ENCODE data around the gene RELL1. TPM values are rescaled to one million over a fixed set of nuclear protein-coding genes. Genes with fewer than 3 reads are reported as not detected.

The RELL1 gene
- total RNA-seq, 2 experiments from 2014 or later: 48.6 to 50.3 TPM

DNA sequence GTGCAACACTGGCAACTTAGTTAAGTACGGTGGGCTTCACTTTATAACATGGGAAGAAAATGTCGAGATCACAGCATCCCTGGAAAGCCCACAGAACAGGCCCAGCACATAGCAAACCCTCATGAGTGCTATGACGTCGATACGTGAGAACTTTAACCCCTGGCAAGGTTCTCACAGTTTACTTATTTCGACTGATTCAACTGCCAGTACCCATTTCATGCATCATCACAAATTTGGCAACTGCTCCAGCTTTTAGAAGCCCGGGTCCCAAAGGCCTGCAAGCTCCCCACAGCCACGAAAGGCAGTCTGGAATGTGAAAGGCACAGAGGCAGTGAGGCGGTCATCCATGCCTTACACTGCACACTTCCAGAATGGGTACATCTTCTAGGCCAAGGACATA is 41.2 kb downstream of the RELL1 start:
- ATAC-seq (ENCODE audit: poor library complexity) (no peak), DNase-seq (no peak)
- H3K27me3 Mint-ChIP-seq: no peaks in the 10 kb centered on the region
- no peaks in the 10 kb centered on the region for H3K27me3 ChIP-seq (ENCODE audit: control insufficient read depth in 1 of 2, insufficient read depth in 2 of 2, low read length in 2 of 2)
- intact Hi-C loops (cut with DNase I, micrococcal nuclease): no loop called here
- H3K36me3 ChIP-seq (ENCODE audit: insufficient read depth, low read length): peaks cover 43% of the 10 kb centered on the region
- ChIA-PET POLR2A (no interaction called here), CTCF (no interaction called here)
- no peak overlapping the region for H3K4me3 ChIP-seq (ENCODE audit: low read length)
- H3K9me3 Mint-ChIP-seq: no peaks in the 10 kb centered on the region
- H3K9me3 ChIP-seq (ENCODE audit: control insufficient read depth in 1 of 2, insufficient read depth in 1 of 2, low read length in 2 of 2): no peaks in the 10 kb centered on the region
- H3K36me3 Mint-ChIP-seq (ENCODE audit: low read depth): peaks cover 84% of the 10 kb centered on the region
- no peaks in the 10 kb centered on the region for H3K4me1 ChIP-seq (ENCODE audit: insufficient read depth, low read length)
- no peaks in the 10 kb centered on the region for H3K4me1 Mint-ChIP-seq (ENCODE audit: low read depth)
- no peak overlapping the region for H3K4me3 Mint-ChIP-seq
- H3K27ac Mint-ChIP-seq: no peak overlapping the region
- TF ChIP-seq, protein P1, sequence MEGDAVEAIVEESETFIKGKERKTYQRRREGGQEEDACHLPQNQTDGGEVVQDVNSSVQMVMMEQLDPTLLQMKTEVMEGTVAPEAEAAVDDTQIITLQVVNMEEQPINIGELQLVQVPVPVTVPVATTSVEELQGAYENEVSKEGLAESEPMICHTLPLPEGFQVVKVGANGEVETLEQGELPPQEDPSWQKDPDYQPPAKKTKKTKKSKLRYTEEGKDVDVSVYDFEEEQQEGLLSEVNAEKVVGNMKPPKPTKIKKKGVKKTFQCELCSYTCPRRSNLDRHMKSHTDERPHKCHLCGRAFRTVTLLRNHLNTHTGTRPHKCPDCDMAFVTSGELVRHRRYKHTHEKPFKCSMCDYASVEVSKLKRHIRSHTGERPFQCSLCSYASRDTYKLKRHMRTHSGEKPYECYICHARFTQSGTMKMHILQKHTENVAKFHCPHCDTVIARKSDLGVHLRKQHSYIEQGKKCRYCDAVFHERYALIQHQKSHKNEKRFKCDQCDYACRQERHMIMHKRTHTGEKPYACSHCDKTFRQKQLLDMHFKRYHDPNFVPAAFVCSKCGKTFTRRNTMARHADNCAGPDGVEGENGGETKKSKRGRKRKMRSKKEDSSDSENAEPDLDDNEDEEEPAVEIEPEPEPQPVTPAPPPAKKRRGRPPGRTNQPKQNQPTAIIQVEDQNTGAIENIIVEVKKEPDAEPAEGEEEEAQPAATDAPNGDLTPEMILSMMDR (IDR thresholded peaks at IDR 0.05): no peak
- no peak overlapping the region for H3K27ac ChIP-seq (ENCODE audit: low read depth in 1 of 2, low read length in 2 of 2)

DNA sequence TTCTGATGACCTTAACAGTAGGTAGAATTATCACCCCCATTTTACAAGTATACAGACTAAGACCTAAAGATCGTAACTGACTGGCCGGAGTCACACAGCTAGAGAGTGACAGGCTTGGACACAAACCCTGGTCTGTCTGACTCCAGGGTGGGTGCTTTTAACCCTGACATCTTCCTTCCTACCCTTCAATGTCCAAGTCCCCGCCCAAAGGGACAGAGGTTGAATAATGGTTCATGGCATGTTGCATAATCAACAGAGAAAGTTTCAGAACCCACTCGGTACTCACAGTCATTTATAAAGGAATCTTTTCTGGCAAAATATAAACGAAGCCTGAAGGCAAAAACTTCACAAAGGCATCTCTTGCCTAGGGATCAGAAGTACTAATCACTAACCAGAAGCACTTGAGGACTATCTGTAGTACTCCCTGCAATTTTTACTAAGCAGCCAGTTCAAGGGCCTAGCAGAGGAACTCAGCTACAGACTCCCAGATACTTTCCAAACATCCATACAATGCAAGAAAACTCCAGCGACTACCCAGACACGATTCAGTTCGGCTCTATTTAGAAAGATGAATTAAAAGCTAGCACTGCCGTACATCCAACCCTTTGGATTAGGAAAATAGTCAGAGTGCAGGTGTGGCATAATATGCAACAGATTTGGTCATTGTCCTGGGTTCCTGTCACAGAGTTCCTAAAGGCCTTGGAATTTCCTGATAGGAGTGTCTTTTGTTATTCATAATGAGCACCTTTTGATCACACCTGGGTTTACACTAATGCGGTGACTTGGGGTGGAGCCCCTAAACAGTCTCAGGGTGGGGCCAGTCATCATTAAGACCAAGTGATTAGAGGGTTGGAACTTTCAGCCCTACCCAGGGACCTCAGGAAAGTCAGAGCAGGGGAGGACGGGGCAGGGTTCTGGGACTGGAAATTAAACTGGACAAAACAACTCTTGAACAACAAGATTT is 44.0 kb downstream of the RELL1 start:
- no peaks in the 10 kb centered on the region for H3K4me1 ChIP-seq (ENCODE audit: insufficient read depth, low read length)
- H3K36me3 Mint-ChIP-seq (ENCODE audit: low read depth): peaks cover 71% of the 10 kb centered on the region
- ATAC-seq (ENCODE audit: poor library complexity) (no peak), DNase-seq (no peak)
- no peak overlapping the region for H3K4me3 Mint-ChIP-seq
- intact Hi-C loops (cut with DNase I, micrococcal nuclease): no loop called here
- TF ChIP-seq, protein P1 (IDR thresholded peaks at IDR 0.05): no peak
- no peaks in the 10 kb centered on the region for H3K4me1 Mint-ChIP-seq (ENCODE audit: low read depth)
- peaks cover 37% of the 10 kb centered on the region for H3K36me3 ChIP-seq (ENCODE audit: insufficient read depth, low read length)
- no peaks in the 10 kb centered on the region for H3K9me3 ChIP-seq (ENCODE audit: control insufficient read depth in 1 of 2, insufficient read depth in 1 of 2, low read length in 2 of 2)
- no peak overlapping the region for H3K27ac Mint-ChIP-seq
- no peaks in the 10 kb centered on the region for H3K27me3 Mint-ChIP-seq
- H3K4me3 ChIP-seq (ENCODE audit: low read length): no peak overlapping the region
- no peaks in the 10 kb centered on the region for H3K27me3 ChIP-seq (ENCODE audit: control insufficient read depth in 1 of 2, insufficient read depth in 2 of 2, low read length in 2 of 2)
- POLR2A ChIA-PET: no interaction called here
- no peak overlapping the region for H3K27ac ChIP-seq (ENCODE audit: low read depth in 1 of 2, low read length in 2 of 2)
- CTCF ChIA-PET: no interaction called here
- no peaks in the 10 kb centered on the region for H3K9me3 Mint-ChIP-seq

DNA sequence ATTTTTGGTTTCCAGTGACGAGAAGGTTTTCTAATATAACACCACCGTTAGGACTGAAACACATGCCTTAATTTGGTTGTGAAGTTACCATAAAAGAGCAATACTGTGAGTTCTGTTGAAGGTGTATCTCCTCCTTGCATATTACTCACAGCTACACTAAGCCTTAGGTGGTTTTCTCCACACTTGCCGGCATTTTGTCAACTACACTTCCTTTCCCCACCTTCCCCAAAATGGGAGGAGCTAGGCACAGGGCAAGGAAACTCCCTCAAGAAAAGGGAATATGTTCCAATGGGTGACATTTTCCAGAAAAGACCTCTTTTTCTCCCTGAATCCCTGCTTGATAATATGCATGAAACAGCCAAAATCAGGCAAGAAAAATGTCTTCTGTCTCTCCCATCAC is 44.8 kb downstream of the RELL1 start:
- DNase-seq (no peak), ATAC-seq (ENCODE audit: poor library complexity) (no peak)
- no peak overlapping the region for H3K4me3 Mint-ChIP-seq
- intact Hi-C loops (cut with DNase I, micrococcal nuclease): no loop called here
- Histone ChIP-seq H3K4me1 (ENCODE audit: insufficient read depth, low read length) (no peaks in the 10 kb centered on the region), H3K27ac (ENCODE audit: low read depth in 1 of 2, low read length in 2 of 2) (no peak overlapping the region), H3K9me3 (ENCODE audit: control insufficient read depth in 1 of 2, insufficient read depth in 1 of 2, low read length in 2 of 2) (no peaks in the 10 kb centered on the region), H3K4me3 (ENCODE audit: low read length) (no peak overlapping the region), H3K36me3 (ENCODE audit: insufficient read depth, low read length) (peaks cover 36% of the 10 kb centered on the region), H3K27me3 (ENCODE audit: control insufficient read depth in 1 of 2, insufficient read depth in 2 of 2, low read length in 2 of 2) (no peaks in the 10 kb centered on the region)
- H3K27ac Mint-ChIP-seq: no peak overlapping the region
- no peaks in the 10 kb centered on the region for H3K27me3 Mint-ChIP-seq
- peaks cover 71% of the 10 kb centered on the region for H3K36me3 Mint-ChIP-seq (ENCODE audit: low read depth)
- no peaks in the 10 kb centered on the region for H3K9me3 Mint-ChIP-seq
- no peaks in the 10 kb centered on the region for H3K4me1 Mint-ChIP-seq (ENCODE audit: low read depth)
- ChIA-PET POLR2A (no interaction called here), CTCF (no interaction called here)
- TF ChIP-seq, protein P1 (IDR thresholded peaks at IDR 0.05): no peak

Data from CD4-positive, alpha-beta T cell (primary cell).